WTC11 (cell line): Measurements from ENCODE around the gene MAGEB10. TPM values are rescaled to one million over a fixed set of nuclear protein-coding genes. Genes with fewer than 3 reads are reported as not detected.

Source experiments
- ATAC-seq: fragments of 200-7000 bp; cut with Tn5 transposase; 2 replicates; pipeline ENCODE4 v1.10.0; 2021; ENCODE audit warnings: mild to moderate bottlenecking, moderate library complexity
- CTCF ChIA-PET: fragments of 300-600 bp; sonication (Branson Sonifier 250); formaldehyde crosslinking; loops from one replicate; lab custom pipeline; 2021; ENCODE audit warnings: antibody characterized with exemption; lab: Charles Lee
- POLR2A ChIA-PET: fragments of 350-600 bp; sonication (Branson Sonifier 250); formaldehyde crosslinking; loops from one replicate; lab custom pipeline; 2021; ENCODE audit warnings: antibody characterized with exemption; lab: Charles Lee
- DNase-seq: peaks from one replicate; pipeline ENCODE4 v3.0.0; 2021; ENCODE audit warnings: low spot score
- H3K27ac Mint-ChIP-seq: 2 replicates; pipeline ENCODE4 v1.8.0; 2021; ENCODE audit warnings: mixed read lengths
- H3K27me3 Mint-ChIP-seq: 2 replicates; pipeline ENCODE4 v1.8.0; 2021; ENCODE audit warnings: low read depth, mild to moderate bottlenecking, moderate library complexity, mixed read lengths
- H3K36me3 Mint-ChIP-seq: 2 replicates; pipeline ENCODE4 v1.8.0; 2021; ENCODE audit warnings: mixed read lengths
- H3K4me1 Mint-ChIP-seq: 2 replicates; pipeline ENCODE4 v1.8.0; 2022; ENCODE audit warnings: mixed read lengths
- H3K4me3 Mint-ChIP-seq: 2 replicates; pipeline ENCODE4 v1.8.0; 2021; ENCODE audit warnings: mild to moderate bottlenecking, moderate library complexity, mixed read lengths
- H3K9me3 Mint-ChIP-seq: 2 replicates; pipeline ENCODE4 v1.8.0; 2021; ENCODE audit warnings: mixed read lengths
- ETV6 ChIP-seq: sonication (generic); formaldehyde crosslinking; IDR thresholded peaks from 2 replicates; pipeline ENCODE4 v1.8.1; 2022; ENCODE audit warnings: mild to moderate bottlenecking, missing genetic modification reagents
- NFATC4 ChIP-seq: fragments of 250-450 bp; sonication (Bioruptor Pico); IDR thresholded peaks from 2 replicates; pipeline ENCODE4 v1.9.0; 2021; ENCODE audit warnings: mild to moderate bottlenecking
- NR1H2 ChIP-seq: sonication (generic); formaldehyde crosslinking; IDR thresholded peaks from 2 replicates; pipeline ENCODE4 v1.9.0; 2021; ENCODE audit warnings: mild to moderate bottlenecking, moderate library complexity, missing genetic modification reagents
- OVOL2 ChIP-seq: fragments of 250-450 bp; sonication (Bioruptor Pico); IDR thresholded peaks from 2 replicates; pipeline ENCODE4 v1.9.0; 2021; ENCODE audit warnings: mild to moderate bottlenecking, borderline replicate concordance
- SMAD4 ChIP-seq: sonication (generic); formaldehyde crosslinking; IDR thresholded peaks from 2 replicates; pipeline ENCODE4 v1.8.0; 2022; ENCODE audit warnings: mild to moderate bottlenecking, missing genetic modification reagents
- TP53 ChIP-seq: sonication (generic); formaldehyde crosslinking; IDR thresholded peaks from 2 replicates; pipeline ENCODE4 v1.8.1; 2023; ENCODE audit warnings: mild to moderate bottlenecking, missing genetic modification reagents
- ZNF317 ChIP-seq: sonication (generic); formaldehyde crosslinking; IDR thresholded peaks from 2 replicates; pipeline ENCODE4 v1.8.1; 2023; ENCODE audit warnings: low read depth, mild to moderate bottlenecking, moderate library complexity, missing genetic modification reagents, borderline replicate concordance
- ZNF416 ChIP-seq: fragments of 250-450 bp; sonication (Bioruptor Pico); IDR thresholded peaks from 2 replicates; pipeline ENCODE4 v1.9.0; 2021; ENCODE audit warnings: mild to moderate bottlenecking, inconsistent platforms
- total RNA-seq: library from RNA; stranded (reverse); gene quantifications from 3 replicates; pipeline ENCODE4 v1.2.3, GENCODE V29; 2021
- TF ChIP-seq, protein P1 (sequence below): sonication (generic); formaldehyde crosslinking; conservative IDR thresholded peaks from 2 replicates; pipeline ENCODE4 v1.8.1; 2022; ENCODE audit warnings: mild to moderate bottlenecking, missing genetic modification reagents
- TF ChIP-seq, protein P2 (sequence below): sonication (generic); formaldehyde crosslinking; IDR thresholded peaks from 2 replicates; pipeline ENCODE4 v1.8.1; 2023; ENCODE audit warnings: mild to moderate bottlenecking, missing genetic modification reagents, moderate library complexity
- TF ChIP-seq, protein P3 (sequence below): fragments of 250-450 bp; sonication (Bioruptor Pico); IDR thresholded peaks from 2 replicates; pipeline ENCODE4 v1.9.0; 2021; ENCODE audit warnings: mild to moderate bottlenecking, borderline replicate concordance
- TF ChIP-seq, protein P4 (sequence below): sonication (generic); formaldehyde crosslinking; conservative IDR thresholded peaks from 2 replicates; pipeline ENCODE4 v1.8.1; 2023; ENCODE audit warnings: mild to moderate bottlenecking, low read depth, missing genetic modification reagents, moderate library complexity
- TF ChIP-seq, protein P5 (sequence below): sonication (generic); formaldehyde crosslinking; IDR thresholded peaks from 2 replicates; pipeline ENCODE4 v1.8.0; 2023; ENCODE audit warnings: missing genetic modification reagents
- TF ChIP-seq, protein P6 (sequence below): fragments of 250-450 bp; sonication (Bioruptor Pico); IDR thresholded peaks from 2 replicates; pipeline ENCODE4 v1.9.0; 2021; ENCODE audit warnings: moderate library complexity, mild to moderate bottlenecking, inconsistent platforms, borderline replicate concordance
- TF ChIP-seq, protein P7 (sequence below): sonication (generic); formaldehyde crosslinking; IDR thresholded peaks from 2 replicates; pipeline ENCODE4 v1.8.1; 2023; ENCODE audit warnings: mild to moderate bottlenecking, moderate library complexity, missing genetic modification reagents
- TF ChIP-seq, protein P8 (sequence below): sonication (generic); formaldehyde crosslinking; IDR thresholded peaks from 2 replicates; pipeline ENCODE4 v1.8.1; 2023; ENCODE audit warnings: mild to moderate bottlenecking, missing genetic modification reagents

MAGEB10 gene
- total RNA-seq, 1 experiment from 2014 or later: not detected

DNA sequence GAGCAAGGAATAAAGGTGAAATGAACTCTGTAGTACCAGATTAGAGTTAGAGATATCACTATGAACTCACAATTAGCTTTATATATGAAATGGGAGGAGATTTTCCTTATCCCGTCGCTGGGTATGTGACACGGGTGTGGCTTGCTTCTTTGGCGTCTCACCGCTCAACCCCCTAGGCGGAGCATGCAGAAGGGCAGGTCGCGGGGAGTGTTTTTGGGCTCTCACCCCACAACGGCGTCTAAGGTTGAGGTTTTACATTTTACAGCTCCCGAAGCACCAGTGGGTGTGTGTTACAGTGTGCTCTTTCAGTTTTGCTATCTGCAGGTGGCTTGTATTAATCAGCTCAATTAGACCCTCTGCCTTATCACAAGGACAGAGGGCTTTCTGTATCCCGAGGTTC is 42.1 kb upstream of the MAGEB10 start:
- TF ChIP-seq NFATC4 (CRISPR knock-in tag) (no peak), OVOL2 (CRISPR knock-in tag) (no peak), ZNF416 (no peak), NR1H2 (no peak), TP53 (CRISPR knock-in tag) (no peak), ZNF317 (CRISPR knock-in tag) (no peak), SMAD4 (CRISPR knock-in tag) (no peak), ETV6 (no peak)
- TF ChIP-seq, protein P1, sequence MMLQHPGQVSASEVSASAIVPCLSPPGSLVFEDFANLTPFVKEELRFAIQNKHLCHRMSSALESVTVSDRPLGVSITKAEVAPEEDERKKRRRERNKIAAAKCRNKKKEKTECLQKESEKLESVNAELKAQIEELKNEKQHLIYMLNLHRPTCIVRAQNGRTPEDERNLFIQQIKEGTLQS (CRISPR knock-in tag): no peak
- TF ChIP-seq, protein P2, sequence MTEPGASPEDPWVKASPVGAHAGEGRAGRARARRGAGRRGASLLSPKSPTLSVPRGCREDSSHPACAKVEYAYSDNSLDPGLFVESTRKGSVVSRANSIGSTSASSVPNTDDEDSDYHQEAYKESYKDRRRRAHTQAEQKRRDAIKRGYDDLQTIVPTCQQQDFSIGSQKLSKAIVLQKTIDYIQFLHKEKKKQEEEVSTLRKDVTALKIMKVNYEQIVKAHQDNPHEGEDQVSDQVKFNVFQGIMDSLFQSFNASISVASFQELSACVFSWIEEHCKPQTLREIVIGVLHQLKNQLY: no peak
- TF ChIP-seq, protein P3, sequence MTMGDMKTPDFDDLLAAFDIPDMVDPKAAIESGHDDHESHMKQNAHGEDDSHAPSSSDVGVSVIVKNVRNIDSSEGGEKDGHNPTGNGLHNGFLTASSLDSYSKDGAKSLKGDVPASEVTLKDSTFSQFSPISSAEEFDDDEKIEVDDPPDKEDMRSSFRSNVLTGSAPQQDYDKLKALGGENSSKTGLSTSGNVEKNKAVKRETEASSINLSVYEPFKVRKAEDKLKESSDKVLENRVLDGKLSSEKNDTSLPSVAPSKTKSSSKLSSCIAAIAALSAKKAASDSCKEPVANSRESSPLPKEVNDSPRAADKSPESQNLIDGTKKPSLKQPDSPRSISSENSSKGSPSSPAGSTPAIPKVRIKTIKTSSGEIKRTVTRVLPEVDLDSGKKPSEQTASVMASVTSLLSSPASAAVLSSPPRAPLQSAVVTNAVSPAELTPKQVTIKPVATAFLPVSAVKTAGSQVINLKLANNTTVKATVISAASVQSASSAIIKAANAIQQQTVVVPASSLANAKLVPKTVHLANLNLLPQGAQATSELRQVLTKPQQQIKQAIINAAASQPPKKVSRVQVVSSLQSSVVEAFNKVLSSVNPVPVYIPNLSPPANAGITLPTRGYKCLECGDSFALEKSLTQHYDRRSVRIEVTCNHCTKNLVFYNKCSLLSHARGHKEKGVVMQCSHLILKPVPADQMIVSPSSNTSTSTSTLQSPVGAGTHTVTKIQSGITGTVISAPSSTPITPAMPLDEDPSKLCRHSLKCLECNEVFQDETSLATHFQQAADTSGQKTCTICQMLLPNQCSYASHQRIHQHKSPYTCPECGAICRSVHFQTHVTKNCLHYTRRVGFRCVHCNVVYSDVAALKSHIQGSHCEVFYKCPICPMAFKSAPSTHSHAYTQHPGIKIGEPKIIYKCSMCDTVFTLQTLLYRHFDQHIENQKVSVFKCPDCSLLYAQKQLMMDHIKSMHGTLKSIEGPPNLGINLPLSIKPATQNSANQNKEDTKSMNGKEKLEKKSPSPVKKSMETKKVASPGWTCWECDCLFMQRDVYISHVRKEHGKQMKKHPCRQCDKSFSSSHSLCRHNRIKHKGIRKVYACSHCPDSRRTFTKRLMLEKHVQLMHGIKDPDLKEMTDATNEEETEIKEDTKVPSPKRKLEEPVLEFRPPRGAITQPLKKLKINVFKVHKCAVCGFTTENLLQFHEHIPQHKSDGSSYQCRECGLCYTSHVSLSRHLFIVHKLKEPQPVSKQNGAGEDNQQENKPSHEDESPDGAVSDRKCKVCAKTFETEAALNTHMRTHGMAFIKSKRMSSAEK (CRISPR knock-in tag): no peak
- TF ChIP-seq, protein P4, sequence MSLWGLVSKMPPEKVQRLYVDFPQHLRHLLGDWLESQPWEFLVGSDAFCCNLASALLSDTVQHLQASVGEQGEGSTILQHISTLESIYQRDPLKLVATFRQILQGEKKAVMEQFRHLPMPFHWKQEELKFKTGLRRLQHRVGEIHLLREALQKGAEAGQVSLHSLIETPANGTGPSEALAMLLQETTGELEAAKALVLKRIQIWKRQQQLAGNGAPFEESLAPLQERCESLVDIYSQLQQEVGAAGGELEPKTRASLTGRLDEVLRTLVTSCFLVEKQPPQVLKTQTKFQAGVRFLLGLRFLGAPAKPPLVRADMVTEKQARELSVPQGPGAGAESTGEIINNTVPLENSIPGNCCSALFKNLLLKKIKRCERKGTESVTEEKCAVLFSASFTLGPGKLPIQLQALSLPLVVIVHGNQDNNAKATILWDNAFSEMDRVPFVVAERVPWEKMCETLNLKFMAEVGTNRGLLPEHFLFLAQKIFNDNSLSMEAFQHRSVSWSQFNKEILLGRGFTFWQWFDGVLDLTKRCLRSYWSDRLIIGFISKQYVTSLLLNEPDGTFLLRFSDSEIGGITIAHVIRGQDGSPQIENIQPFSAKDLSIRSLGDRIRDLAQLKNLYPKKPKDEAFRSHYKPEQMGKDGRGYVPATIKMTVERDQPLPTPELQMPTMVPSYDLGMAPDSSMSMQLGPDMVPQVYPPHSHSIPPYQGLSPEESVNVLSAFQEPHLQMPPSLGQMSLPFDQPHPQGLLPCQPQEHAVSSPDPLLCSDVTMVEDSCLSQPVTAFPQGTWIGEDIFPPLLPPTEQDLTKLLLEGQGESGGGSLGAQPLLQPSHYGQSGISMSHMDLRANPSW: no peak
- TF ChIP-seq, protein P5, sequence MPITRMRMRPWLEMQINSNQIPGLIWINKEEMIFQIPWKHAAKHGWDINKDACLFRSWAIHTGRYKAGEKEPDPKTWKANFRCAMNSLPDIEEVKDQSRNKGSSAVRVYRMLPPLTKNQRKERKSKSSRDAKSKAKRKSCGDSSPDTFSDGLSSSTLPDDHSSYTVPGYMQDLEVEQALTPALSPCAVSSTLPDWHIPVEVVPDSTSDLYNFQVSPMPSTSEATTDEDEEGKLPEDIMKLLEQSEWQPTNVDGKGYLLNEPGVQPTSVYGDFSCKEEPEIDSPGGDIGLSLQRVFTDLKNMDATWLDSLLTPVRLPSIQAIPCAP: no peak
- TF ChIP-seq, protein P6, sequence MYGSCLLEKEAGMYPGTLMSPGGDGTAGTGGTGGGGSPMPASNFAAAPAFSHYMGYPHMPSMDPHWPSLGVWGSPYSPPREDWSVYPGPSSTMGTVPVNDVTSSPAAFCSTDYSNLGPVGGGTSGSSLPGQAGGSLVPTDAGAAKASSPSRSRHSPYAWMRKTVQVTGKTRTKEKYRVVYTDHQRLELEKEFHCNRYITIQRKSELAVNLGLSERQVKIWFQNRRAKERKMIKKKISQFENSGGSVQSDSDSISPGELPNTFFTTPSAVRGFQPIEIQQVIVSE (CRISPR knock-in tag): no peak
- TF ChIP-seq, protein P7, sequence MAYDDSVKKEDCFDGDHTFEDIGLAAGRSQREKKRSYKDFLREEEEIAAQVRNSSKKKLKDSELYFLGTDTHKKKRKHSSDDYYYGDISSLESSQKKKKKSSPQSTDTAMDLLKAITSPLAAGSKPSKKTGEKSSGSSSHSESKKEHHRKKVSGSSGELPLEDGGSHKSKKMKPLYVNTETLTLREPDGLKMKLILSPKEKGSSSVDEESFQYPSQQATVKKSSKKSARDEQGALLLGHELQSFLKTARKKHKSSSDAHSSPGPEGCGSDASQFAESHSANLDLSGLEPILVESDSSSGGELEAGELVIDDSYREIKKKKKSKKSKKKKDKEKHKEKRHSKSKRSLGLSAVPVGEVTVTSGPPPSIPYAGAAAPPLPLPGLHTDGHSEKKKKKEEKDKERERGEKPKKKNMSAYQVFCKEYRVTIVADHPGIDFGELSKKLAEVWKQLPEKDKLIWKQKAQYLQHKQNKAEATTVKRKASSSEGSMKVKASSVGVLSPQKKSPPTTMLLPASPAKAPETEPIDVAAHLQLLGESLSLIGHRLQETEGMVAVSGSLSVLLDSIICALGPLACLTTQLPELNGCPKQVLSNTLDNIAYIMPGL: no peak
- TF ChIP-seq, protein P8, sequence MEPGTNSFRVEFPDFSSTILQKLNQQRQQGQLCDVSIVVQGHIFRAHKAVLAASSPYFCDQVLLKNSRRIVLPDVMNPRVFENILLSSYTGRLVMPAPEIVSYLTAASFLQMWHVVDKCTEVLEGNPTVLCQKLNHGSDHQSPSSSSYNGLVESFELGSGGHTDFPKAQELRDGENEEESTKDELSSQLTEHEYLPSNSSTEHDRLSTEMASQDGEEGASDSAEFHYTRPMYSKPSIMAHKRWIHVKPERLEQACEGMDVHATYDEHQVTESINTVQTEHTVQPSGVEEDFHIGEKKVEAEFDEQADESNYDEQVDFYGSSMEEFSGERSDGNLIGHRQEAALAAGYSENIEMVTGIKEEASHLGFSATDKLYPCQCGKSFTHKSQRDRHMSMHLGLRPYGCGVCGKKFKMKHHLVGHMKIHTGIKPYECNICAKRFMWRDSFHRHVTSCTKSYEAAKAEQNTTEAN (CRISPR knock-in tag): no peak
- no peaks in the 10 kb centered on the region; the same call in 1 of the 2 replicates for H3K27me3 Mint-ChIP-seq
- ATAC-seq (no peak), DNase-seq (no peak)
- peaks cover 5% of the 10 kb centered on the region; the same call in 1 of the 2 replicates for H3K9me3 Mint-ChIP-seq
- H3K36me3 Mint-ChIP-seq: 0 out of 2 replicates have a peak, but pooled peaks cover 4% of the 10 kb centered on the region
- ChIA-PET CTCF (no interaction called here), POLR2A (no interaction called here)
- H3K4me3 Mint-ChIP-seq: no peak overlapping the region
- no peak overlapping the region for H3K27ac Mint-ChIP-seq
- H3K4me1 Mint-ChIP-seq: no peaks in the 10 kb centered on the region
